ENCODE data around the gene CLDN4.
"Not testable (repeated sequence)": the region's sequence is repeated elsewhere in the genome, so short reads cannot be mapped to it uniquely, and the experiment has no call there.

CLDN4 gene

GRCh38 chr7:73811760-73812168 lies 19.0 kb upstream of the CLDN4 start:
- no peaks in the 10 kb centered on the region for H3K9me3 ChIP-seq
- TF ChIP-seq CTCF (IDR thresholded peaks at IDR 0.05), result peak; percentile 28
- peaks cover 5% of the 10 kb centered on the region for H3K27me3 ChIP-seq
- no peak overlapping the region for H3K27ac ChIP-seq
- no peaks in the 10 kb centered on the region for H3K4me1 ChIP-seq (ENCODE audit: control insufficient read depth in 1 of 2, insufficient read depth in 1 of 2, low read depth in 1 of 2, low read length in 1 of 2)
- H3K36me3 ChIP-seq, result no peaks in the 10 kb centered on the region
- H3K4me3 ChIP-seq (ENCODE audit: low read depth in 1 of 2, low read length in 1 of 2), result no peak overlapping the region

GRCh38 chr7:73812996-73813395 lies 17.8 kb upstream of the CLDN4 start:
- Histone ChIP-seq H3K4me3 (ENCODE audit: low read depth in 1 of 2, low read length in 1 of 2) (no peak overlapping the region), H3K27me3 (no peaks in the 10 kb centered on the region), H3K4me1 (ENCODE audit: control insufficient read depth in 1 of 2, insufficient read depth in 1 of 2, low read depth in 1 of 2, low read length in 1 of 2) (no peaks in the 10 kb centered on the region), H3K9me3 (no peaks in the 10 kb centered on the region), H3K36me3 (no peaks in the 10 kb centered on the region), H3K27ac (no peak overlapping the region)
- TF ChIP-seq CTCF (IDR thresholded peaks at IDR 0.05), result no peak

GRCh38 chr7:73815436-73815835 lies 15.4 kb upstream of the CLDN4 start:
- H3K4me3 ChIP-seq (ENCODE audit: low read depth in 1 of 2, low read length in 1 of 2), result no peak overlapping the region
- H3K9me3 ChIP-seq, result no peaks in the 10 kb centered on the region
- H3K27ac ChIP-seq, result no peak overlapping the region
- H3K27me3 ChIP-seq, result no peaks in the 10 kb centered on the region
- H3K36me3 ChIP-seq, result no peaks in the 10 kb centered on the region
- TF ChIP-seq CTCF (IDR thresholded peaks at IDR 0.05), result no peak
- no peaks in the 10 kb centered on the region for H3K4me1 ChIP-seq (ENCODE audit: control insufficient read depth in 1 of 2, insufficient read depth in 1 of 2, low read depth in 1 of 2, low read length in 1 of 2)

- Histone ChIP-seq H3K4me3 (ENCODE audit: low read depth in 1 of 2, low read length in 1 of 2) (no peak overlapping the region), H3K27me3 (no peaks in the 10 kb centered on the region), H3K4me1 (ENCODE audit: control insufficient read depth in 1 of 2, insufficient read depth in 1 of 2, low read depth in 1 of 2, low read length in 1 of 2) (no peaks in the 10 kb centered on the region), H3K36me3 (no peaks in the 10 kb centered on the region), H3K27ac (no peak overlapping the region), H3K9me3 (no peaks in the 10 kb centered on the region)
- no peak for TF ChIP-seq CTCF (IDR thresholded peaks at IDR 0.05)
Measured at GRCh38 chr7:73817121-73817520, 13.7 kb upstream of the CLDN4 start.

GRCh38 chr7:73820013-73820412 lies 10.8 kb upstream of the CLDN4 start:
- Histone ChIP-seq H3K27me3 (peaks cover 11% of the 10 kb centered on the region), H3K4me1 (ENCODE audit: control insufficient read depth in 1 of 2, insufficient read depth in 1 of 2, low read depth in 1 of 2, low read length in 1 of 2) (no peaks in the 10 kb centered on the region), H3K4me3 (ENCODE audit: low read depth in 1 of 2, low read length in 1 of 2) (no peak overlapping the region), H3K9me3 (no peaks in the 10 kb centered on the region), H3K36me3 (no peaks in the 10 kb centered on the region), H3K27ac (no peak overlapping the region)
- TF ChIP-seq CTCF (IDR thresholded peaks at IDR 0.05), result no peak

- not testable (repeated sequence) for H3K36me3 ChIP-seq; H3K9me3 ChIP-seq; H3K4me3 ChIP-seq (ENCODE audit: low read depth in 1 of 2, low read length in 1 of 2); H3K4me1 ChIP-seq (ENCODE audit: control insufficient read depth in 1 of 2, insufficient read depth in 1 of 2, low read depth in 1 of 2, low read length in 1 of 2); H3K27ac ChIP-seq
- peaks cover 11% of the 10 kb centered on the region for H3K27me3 ChIP-seq
Measured at GRCh38 chr7:73821597-73822285, 9.1 kb upstream of the CLDN4 start.

Measured in neutrophil (primary cell).